ENCODE results near the gene SRGAP3.

DNA sequence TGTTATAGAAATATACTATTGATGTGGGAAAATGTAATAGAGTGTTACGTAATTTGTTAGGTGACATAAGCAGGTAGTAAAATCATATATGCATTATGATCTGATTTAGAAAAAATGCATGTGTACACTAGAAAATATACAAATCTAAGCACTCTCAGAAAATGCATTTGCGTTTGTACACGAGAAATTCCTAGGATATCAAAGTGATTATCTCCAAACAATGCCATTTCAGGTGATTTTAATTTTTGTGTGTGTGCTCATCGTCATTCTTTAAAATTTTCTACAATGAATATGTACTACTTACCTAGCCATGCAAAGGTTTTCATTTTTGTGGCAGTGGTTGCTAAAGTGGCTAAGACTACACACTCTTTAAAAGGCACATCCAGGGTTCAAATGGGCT lies 145.3 kb downstream of the SRGAP3 start:
- TF ChIP-seq MXD4 (CRISPR knock-in tag; IDR thresholded peaks at IDR 0.05; ENCODE audit: borderline replicate concordance) (no peak), MYBL2 (CRISPR knock-in tag; IDR thresholded peaks at IDR 0.05) (no peak), CREM (CRISPR knock-in tag; IDR thresholded peaks at IDR 0.05) (no peak), CREB1 (CRISPR knock-in tag; IDR thresholded peaks at IDR 0.05) (no peak)
- TF ChIP-seq, protein P1, sequence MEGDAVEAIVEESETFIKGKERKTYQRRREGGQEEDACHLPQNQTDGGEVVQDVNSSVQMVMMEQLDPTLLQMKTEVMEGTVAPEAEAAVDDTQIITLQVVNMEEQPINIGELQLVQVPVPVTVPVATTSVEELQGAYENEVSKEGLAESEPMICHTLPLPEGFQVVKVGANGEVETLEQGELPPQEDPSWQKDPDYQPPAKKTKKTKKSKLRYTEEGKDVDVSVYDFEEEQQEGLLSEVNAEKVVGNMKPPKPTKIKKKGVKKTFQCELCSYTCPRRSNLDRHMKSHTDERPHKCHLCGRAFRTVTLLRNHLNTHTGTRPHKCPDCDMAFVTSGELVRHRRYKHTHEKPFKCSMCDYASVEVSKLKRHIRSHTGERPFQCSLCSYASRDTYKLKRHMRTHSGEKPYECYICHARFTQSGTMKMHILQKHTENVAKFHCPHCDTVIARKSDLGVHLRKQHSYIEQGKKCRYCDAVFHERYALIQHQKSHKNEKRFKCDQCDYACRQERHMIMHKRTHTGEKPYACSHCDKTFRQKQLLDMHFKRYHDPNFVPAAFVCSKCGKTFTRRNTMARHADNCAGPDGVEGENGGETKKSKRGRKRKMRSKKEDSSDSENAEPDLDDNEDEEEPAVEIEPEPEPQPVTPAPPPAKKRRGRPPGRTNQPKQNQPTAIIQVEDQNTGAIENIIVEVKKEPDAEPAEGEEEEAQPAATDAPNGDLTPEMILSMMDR (IDR thresholded peaks at IDR 0.05): no peak

Data from WTC11 (cell line).